Ishikawa (cell line): ENCODE measurements around the gene DNAJC22.

ENCODE experiments used
- CEBPB ChIP-seq: IDR thresholded peaks from 2 replicates; pipeline ENCODE4 v1.6.1; 2012
- CREB1 ChIP-seq: IDR thresholded peaks from 2 replicates; pipeline ENCODE4 v1.6.1; 2012; ENCODE audit warnings: low read depth
- EGR1 ChIP-seq: IDR thresholded peaks from 2 replicates; pipeline ENCODE4 v1.6.1; 2012
- EP300 ChIP-seq: IDR thresholded peaks from 2 replicates; pipeline ENCODE4 v1.6.1; 2012; ENCODE audit warnings: borderline replicate concordance
- FOXM1 ChIP-seq: IDR thresholded peaks from 2 replicates; pipeline ENCODE4 v1.6.1; 2012; ENCODE audit warnings: low read depth, borderline replicate concordance
- NFIC ChIP-seq: IDR thresholded peaks from 2 replicates; pipeline ENCODE4 v1.6.1; 2012
- RAD21 ChIP-seq: IDR thresholded peaks from 2 replicates; pipeline ENCODE4 v1.6.1; 2012; ENCODE audit warnings: low read depth
- TAF1 ChIP-seq: IDR thresholded peaks from 2 replicates; pipeline ENCODE4 v1.6.1; 2012; ENCODE audit warnings: low read depth, mild to moderate bottlenecking
- TCF12 ChIP-seq: IDR thresholded peaks from 2 replicates; pipeline ENCODE4 v1.6.1; 2012; ENCODE audit warnings: low read depth
- TEAD4 ChIP-seq: IDR thresholded peaks from 2 replicates; pipeline ENCODE4 v1.6.1; 2012
- USF1 ChIP-seq: IDR thresholded peaks from 2 replicates; pipeline ENCODE4 v1.6.1; 2012
- YY1 ChIP-seq: IDR thresholded peaks from 2 replicates; pipeline ENCODE4 v1.6.1; 2012; ENCODE audit warnings: low read depth
- ZBTB7A ChIP-seq: IDR thresholded peaks from 2 replicates; pipeline ENCODE4 v1.6.1; 2012; ENCODE audit warnings: low read depth
- TF ChIP-seq, protein P1 (sequence below): IDR thresholded peaks from 2 replicates; pipeline ENCODE4 v1.6.1; 2012
- TF ChIP-seq, protein P2 (sequence below): IDR thresholded peaks from 2 replicates; pipeline ENCODE4 v1.6.1; 2012; ENCODE audit warnings: low read depth, mild to moderate bottlenecking

DNAJC22 gene

GRCh38 chr12:49342066-49342913 lies 4.4 kb upstream of the DNAJC22 start:
- peak; percentile 16; the same call in 1 of the 2 replicates for TF ChIP-seq YY1
- TF ChIP-seq RAD21: peak; percentile 67
- TF ChIP-seq FOXM1: no peak
- TF ChIP-seq CEBPB: no peak
- no peak for TF ChIP-seq USF1
- peak; percentile 98 for TF ChIP-seq ZBTB7A
- TF ChIP-seq, protein P1, sequence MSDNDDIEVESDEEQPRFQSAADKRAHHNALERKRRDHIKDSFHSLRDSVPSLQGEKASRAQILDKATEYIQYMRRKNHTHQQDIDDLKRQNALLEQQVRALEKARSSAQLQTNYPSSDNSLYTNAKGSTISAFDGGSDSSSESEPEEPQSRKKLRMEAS: peak; percentile 5
- TF ChIP-seq EP300: no peak
- TF ChIP-seq EGR1: no peak
- TF ChIP-seq, protein P2, sequence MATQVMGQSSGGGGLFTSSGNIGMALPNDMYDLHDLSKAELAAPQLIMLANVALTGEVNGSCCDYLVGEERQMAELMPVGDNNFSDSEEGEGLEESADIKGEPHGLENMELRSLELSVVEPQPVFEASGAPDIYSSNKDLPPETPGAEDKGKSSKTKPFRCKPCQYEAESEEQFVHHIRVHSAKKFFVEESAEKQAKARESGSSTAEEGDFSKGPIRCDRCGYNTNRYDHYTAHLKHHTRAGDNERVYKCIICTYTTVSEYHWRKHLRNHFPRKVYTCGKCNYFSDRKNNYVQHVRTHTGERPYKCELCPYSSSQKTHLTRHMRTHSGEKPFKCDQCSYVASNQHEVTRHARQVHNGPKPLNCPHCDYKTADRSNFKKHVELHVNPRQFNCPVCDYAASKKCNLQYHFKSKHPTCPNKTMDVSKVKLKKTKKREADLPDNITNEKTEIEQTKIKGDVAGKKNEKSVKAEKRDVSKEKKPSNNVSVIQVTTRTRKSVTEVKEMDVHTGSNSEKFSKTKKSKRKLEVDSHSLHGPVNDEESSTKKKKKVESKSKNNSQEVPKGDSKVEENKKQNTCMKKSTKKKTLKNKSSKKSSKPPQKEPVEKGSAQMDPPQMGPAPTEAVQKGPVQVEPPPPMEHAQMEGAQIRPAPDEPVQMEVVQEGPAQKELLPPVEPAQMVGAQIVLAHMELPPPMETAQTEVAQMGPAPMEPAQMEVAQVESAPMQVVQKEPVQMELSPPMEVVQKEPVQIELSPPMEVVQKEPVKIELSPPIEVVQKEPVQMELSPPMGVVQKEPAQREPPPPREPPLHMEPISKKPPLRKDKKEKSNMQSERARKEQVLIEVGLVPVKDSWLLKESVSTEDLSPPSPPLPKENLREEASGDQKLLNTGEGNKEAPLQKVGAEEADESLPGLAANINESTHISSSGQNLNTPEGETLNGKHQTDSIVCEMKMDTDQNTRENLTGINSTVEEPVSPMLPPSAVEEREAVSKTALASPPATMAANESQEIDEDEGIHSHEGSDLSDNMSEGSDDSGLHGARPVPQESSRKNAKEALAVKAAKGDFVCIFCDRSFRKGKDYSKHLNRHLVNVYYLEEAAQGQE: no peak
- no peak for TF ChIP-seq TEAD4
- no peak for TF ChIP-seq TCF12
- TF ChIP-seq CREB1: no peak
- no peak for TF ChIP-seq NFIC
- no peak for TF ChIP-seq TAF1

DNA sequence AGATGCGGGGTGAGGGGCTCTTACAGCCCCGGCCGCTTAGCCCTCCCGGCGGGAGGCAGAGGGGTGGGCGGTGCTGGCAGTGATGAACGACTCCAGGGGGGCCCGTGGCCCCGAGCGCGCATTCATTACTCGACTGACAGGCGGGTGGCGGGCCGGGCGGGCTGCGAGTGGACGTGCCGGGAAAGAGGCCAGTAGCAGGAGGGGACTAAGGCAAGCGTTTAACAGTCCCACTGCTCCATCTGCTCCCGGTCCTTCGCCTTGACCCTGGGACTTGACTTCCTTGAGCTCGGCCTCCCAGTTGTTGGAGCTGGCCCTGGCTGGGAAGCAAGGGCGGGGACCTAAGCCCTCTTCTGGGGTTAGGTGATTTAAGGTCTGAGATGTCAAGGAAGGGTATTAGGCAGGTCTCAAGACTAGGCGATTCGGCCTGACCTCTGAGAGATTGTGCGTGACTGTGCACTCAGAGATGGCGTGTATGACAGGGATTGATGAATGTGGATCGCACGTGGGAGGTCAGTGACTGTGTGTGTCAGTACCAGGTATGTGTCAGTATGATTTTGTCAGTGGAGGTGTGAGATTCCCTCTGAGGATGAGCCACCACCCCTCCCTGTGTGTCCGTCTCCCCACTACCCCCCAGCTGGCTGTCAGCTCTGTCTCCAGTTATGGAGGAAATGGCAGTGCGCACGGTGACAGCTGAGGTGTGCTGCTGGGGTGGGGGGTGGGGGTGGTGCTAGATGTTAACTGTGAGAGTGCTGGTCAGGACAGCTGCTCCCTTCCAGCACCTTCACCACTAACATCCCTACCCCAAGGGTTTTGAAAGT lies 3.6 kb upstream of the DNAJC22 start:
- TF ChIP-seq, protein P2: no peak
- TF ChIP-seq TCF12 (no peak; the same call in 1 of the 2 replicates), RAD21 (no peak), YY1 (no peak), CREB1 (no peak), NFIC (peak; percentile 54; the same call in 1 of the 2 replicates)
- TF ChIP-seq, protein P1: peak; percentile 24

- TF ChIP-seq, protein P1: no peak
- no peak for TF ChIP-seq TAF1
Measured at GRCh38 chr12:49344486-49345050, 2.1 kb upstream of the DNAJC22 start.

- TF ChIP-seq NFIC: peak; percentile 96
- peak; percentile 55 for TF ChIP-seq TEAD4
- TF ChIP-seq CREB1: no peak
- TF ChIP-seq EP300: peak; percentile 71
- TF ChIP-seq RAD21: no peak; the same call in 1 of the 2 replicates
- peak; percentile 54; the same call in 1 of the 2 replicates for TF ChIP-seq ZBTB7A
- no peak for TF ChIP-seq TAF1
- TF ChIP-seq, protein P1: peak; percentile 5
- TF ChIP-seq YY1: no peak; the same call in 1 of the 2 replicates
- TF ChIP-seq CEBPB: no peak; the same call in 1 of the 2 replicates
- TF ChIP-seq, protein P2: no peak
- TF ChIP-seq USF1: no peak
- TF ChIP-seq TCF12: peak; percentile 91
- 0 out of 2 replicates have a peak, but pooled peaks have one; percentile 18 for TF ChIP-seq FOXM1
- TF ChIP-seq EGR1: peak; percentile 33; the same call in 1 of the 2 replicates
Measured at GRCh38 chr12:49345051-49345824, 1.4 kb upstream of the DNAJC22 start.
